KBM-7 (cell line): ENCODE results near the gene EXD2.
A peak's percentile ranks its signal among the peaks of the same experiment; 100 is the strongest.
"Not testable (repeated sequence)": the region's sequence is repeated elsewhere in the genome, so short reads cannot be mapped to it uniquely, and the experiment has no call there.

Experiments
- DNase-seq: peaks from one replicate; pipeline ENCODE4 v3.0.0-alpha.2; 2015
- in situ Hi-C: fragments of 300-500 bp; cut with MboI; formaldehyde crosslinking; loops from 2 replicates; pipeline ENCODE4 v1.14.3; 2020; ENCODE audit warnings: low sequenced_read_pairs, low pct_unique_long_range_greater_than_20kb, mixed read lengths

EXD2 gene

GRCh38 chr14:69183735-69184134, 7.6 kb upstream of the EXD2 start:
- DNase-seq: peak; percentile 44
- in situ Hi-C loops: no loop called here

GRCh38 chr14:69190191-69190590, 1.1 kb upstream of the EXD2 start:
- in situ Hi-C loops: no loop called here
- DNase-seq: no peak

- no peak for DNase-seq
- in situ Hi-C loops: no loop called here
Measured at GRCh38 chr14:69193721-69194120, 2.4 kb downstream of the EXD2 start.

GRCh38 chr14:69199786-69200185, 8.5 kb downstream of the EXD2 start:
- in situ Hi-C loops: no loop called here
- DNase-seq: no peak

GRCh38 chr14:69204753-69205152, 13.5 kb downstream of the EXD2 start:
- no peak for DNase-seq
- in situ Hi-C loops: no loop called here

GRCh38 chr14:69207435-69208041, 16.2 kb downstream of the EXD2 start:
- in situ Hi-C loops: no loop called here
- no peak for DNase-seq

- no peak for DNase-seq
- in situ Hi-C loops: no loop called here
Measured at GRCh38 chr14:69208666-69209065, 17.4 kb downstream of the EXD2 start.

- no peak for DNase-seq
- in situ Hi-C loops: no loop called here
Measured at GRCh38 chr14:69214393-69214792, 23.1 kb downstream of the EXD2 start.

- in situ Hi-C loops, DNase-seq: not testable (repeated sequence)
Measured at GRCh38 chr14:69217663-69218062, 26.4 kb downstream of the EXD2 start.

- DNase-seq: no peak
- in situ Hi-C loops: no loop called here
Measured at GRCh38 chr14:69224946-69225345, 33.6 kb downstream of the EXD2 start.

GRCh38 chr14:69226178-69226577, 34.9 kb downstream of the EXD2 start:
- in situ Hi-C loops: no loop called here
- DNase-seq: no peak

GRCh38 chr14:69226736-69227135, 35.4 kb downstream of the EXD2 start:
- no peak for DNase-seq
- in situ Hi-C loops: no loop called here

- in situ Hi-C loops: no loop called here
- no peak for DNase-seq
Measured at GRCh38 chr14:69231486-69231885, 40.2 kb downstream of the EXD2 start.

- DNase-seq: no peak
- in situ Hi-C loops: no loop called here
Measured at GRCh38 chr14:69232388-69232787, 41.1 kb downstream of the EXD2 start.

GRCh38 chr14:69234106-69234505, 42.8 kb downstream of the EXD2 start:
- in situ Hi-C loops: no loop called here
- no peak for DNase-seq

GRCh38 chr14:69235708-69236107, 44.4 kb downstream of the EXD2 start:
- DNase-seq: no peak
- in situ Hi-C loops: no loop called here

GRCh38 chr14:69237142-69237541, 45.8 kb downstream of the EXD2 start:
- DNase-seq: no peak
- in situ Hi-C loops: no loop called here

GRCh38 chr14:69237584-69237983, 46.3 kb downstream of the EXD2 start:
- in situ Hi-C loops: no loop called here
- DNase-seq: no peak

- in situ Hi-C loops: no loop called here
- DNase-seq: no peak
Measured at GRCh38 chr14:69238883-69239282, 47.6 kb downstream of the EXD2 start.

GRCh38 chr14:69240527-69241173, 49.4 kb downstream of the EXD2 start:
- DNase-seq: no peak
- in situ Hi-C loops: no loop called here

- in situ Hi-C loops: no loop called here
- DNase-seq: no peak
Measured at GRCh38 chr14:69241577-69241976, 50.3 kb downstream of the EXD2 start.
